COLO668 (cell line): Measurements from ENCODE around the gene METAP2.

Experiments
- DNase-seq: peaks from one replicate; lab custom pipeline; 2025; ENCODE audit not compliant: unreplicated experiment; lab: John Stamatoyannopoulos, UW

METAP2 gene

GRCh38 chr12:95548539-95549391, 74.8 kb downstream of the METAP2 start:
- peak; percentile 71 for DNase-seq

GRCh38 chr12:95549392-95550084, 75.6 kb downstream of the METAP2 start:
- DNase-seq, result no peak

GRCh38 chr12:95551305-95551704, 77.4 kb downstream of the METAP2 start, which contains the start of gene USP44:
USP44 (minus strand) TSS chr12:95551476; CDS start chr12:95534256, 17,220 bp downstream.
- no peak for DNase-seq

- no peak for DNase-seq
These were observed 78.1 kb downstream of the METAP2 start for GRCh38 chr12:95551913-95552516.

- DNase-seq, result no peak
These were observed 79.4 kb downstream of the METAP2 start for GRCh38 chr12:95553197-95553943.

GRCh38 chr12:95554532-95555071, 80.7 kb downstream of the METAP2 start:
- no peak for DNase-seq

- DNase-seq, result no peak
These were observed 83.7 kb downstream of the METAP2 start for GRCh38 chr12:95557625-95558024.
